Measurements from ENCODE around the gene SPOCK2. TPM values are rescaled to one million over a fixed set of nuclear protein-coding genes. Genes with fewer than 3 reads are reported as not detected.
A peak's percentile ranks its signal among the peaks of the same experiment; 100 is the strongest.

SPOCK2 gene
- total and polyA plus RNA-seq, 5 experiments from 2014 or later: 177 to 578 (median 292) TPM

DNA sequence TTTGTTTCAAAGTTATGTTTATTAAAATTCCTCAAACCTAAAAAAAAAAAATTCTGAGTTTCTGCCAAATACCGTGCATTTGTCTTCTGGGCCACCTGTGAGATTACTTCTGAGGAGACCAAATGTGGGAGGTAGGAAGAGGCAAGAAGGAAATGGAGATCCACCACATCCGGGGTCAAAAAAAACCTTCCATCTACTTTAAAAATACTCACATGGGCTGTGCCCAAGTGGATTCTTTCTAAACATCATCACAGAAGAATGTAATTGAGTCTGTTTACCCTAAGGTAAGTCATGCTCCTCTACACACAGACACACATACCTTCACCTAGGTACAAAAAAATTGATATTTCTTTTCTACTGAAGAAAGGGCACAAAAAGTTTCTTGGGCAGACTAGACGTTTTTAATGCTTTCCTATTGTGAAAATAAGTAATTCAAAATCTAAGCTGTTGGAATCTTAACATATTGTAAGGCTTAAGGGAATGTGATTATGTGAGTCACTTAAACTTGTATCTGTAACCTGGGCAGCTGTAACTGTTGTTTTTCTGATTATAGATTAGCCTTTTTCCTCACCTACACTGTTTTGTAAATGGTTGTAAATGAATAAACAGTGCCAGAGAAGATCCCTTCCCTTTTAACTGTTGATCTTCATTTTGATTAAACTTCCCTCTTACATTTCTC lies 19.1 kb upstream of the SPOCK2 start:
- POLR2A ChIA-PET: interaction anchor here (0.6 to 9.5 kb wide), 16 partner anchors 8 to 214 kb away, joined by 3 to 208 read pairs (median 6); partner anchors contain the start of gene SPOCK2
- DNase-seq (peak in 6 of 10 donors; percentile 37 to 76 (median 68)), ATAC-seq (peak; percentile 66 to 90)
- no peaks in the 10 kb centered on the region for H3K9me3 Mint-ChIP-seq
- no peaks in the 10 kb centered on the region for H3K27me3 Mint-ChIP-seq
- H3K4me3 Mint-ChIP-seq: peak overlapping the region; percentile 60 to 87 (median 75)
- peak overlapping the region; percentile 81 to 95 (median 90) for H3K27ac Mint-ChIP-seq
- H3K36me3 Mint-ChIP-seq: peaks cover 0 to 7% (median 3%) of the 10 kb centered on the region in 3 donors
- peaks cover 51 to 91% (median 88%) of the 10 kb centered on the region in 4 donors for H3K4me1 Mint-ChIP-seq

DNA sequence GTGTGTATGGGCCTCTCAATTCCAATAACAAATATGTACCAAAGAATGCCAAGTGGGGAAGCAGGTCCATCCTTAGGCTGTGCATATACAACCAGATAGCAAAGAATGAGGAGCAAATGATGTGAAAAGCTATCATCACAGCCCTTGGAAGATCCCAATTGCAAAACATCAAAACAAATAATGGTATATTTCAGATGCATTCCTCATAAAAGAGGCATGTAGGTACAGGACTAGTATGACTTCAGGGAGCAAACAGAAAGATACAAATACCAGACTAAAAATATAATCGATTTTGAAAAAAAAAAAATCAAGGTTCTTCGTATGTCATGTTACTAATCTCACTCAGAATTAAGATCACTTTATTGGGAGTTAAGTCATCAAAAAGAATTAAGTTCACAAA lies 18.5 kb upstream of the SPOCK2 start:
- H3K4me3 Mint-ChIP-seq: peak overlapping the region; percentile 36 to 87 (median 75)
- peaks cover 51 to 93% (median 89%) of the 10 kb centered on the region in 4 donors for H3K4me1 Mint-ChIP-seq
- H3K36me3 Mint-ChIP-seq: peaks cover under 1 to 7% (median 2%) of the 10 kb centered on the region in 3 donors
- no peaks in the 10 kb centered on the region for H3K27me3 Mint-ChIP-seq
- peak overlapping the region; percentile 81 to 95 (median 90) for H3K27ac Mint-ChIP-seq
- DNase-seq (no peak), ATAC-seq (peak in 1 of 2 donors; percentile 1)
- no peaks in the 10 kb centered on the region for H3K9me3 Mint-ChIP-seq
- POLR2A ChIA-PET: interaction anchor here (0.7 to 9.5 kb wide), 12 partner anchors 9 to 214 kb away, joined by 3 to 208 read pairs (median 4); partner anchors contain the start of gene SPOCK2

DNA sequence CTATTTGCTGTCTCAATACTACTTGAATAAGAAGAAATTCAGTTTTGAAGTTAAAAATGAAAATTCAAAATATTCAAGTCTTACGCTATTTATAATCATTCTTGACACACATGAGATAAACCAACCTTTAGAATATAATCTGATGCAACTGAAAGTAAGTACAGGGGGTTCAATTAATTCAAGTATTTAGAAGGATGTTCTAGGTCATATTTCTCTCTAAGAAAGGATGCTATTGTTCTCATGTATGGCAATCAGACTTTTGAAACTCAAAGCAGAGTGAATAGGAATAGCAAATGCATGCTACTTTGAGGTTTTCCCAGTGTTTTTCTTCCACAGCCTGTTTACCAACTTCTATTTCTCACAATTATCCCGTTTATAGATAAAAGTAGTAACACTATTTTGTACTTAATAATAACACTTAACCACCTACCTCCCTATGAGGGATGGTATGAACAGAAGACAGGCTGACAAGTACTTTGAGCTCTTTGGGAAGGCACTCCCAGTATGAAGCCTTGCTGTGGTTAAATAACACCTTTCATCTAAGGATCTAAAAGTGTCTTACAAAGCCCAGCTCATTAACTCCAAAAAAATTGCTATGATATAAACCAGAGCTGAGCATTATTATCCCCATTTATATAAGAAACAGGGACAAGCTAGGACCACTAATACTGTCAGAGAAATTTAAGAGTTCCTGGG lies 18.0 kb upstream of the SPOCK2 start:
- POLR2A ChIA-PET: interaction anchor here (0.7 to 9.5 kb wide), 10 partner anchors 10 to 140 kb away, joined by 3 to 208 read pairs (median 4); partner anchors contain the start of gene SPOCK2
- DNase-seq: no peak
- ATAC-seq: peak in 1 of 2 donors; percentile 16
- peaks cover 5 to 12% (median 6%) of the 10 kb centered on the region in 3 donors for H3K36me3 Mint-ChIP-seq
- H3K27me3 Mint-ChIP-seq: no peaks in the 10 kb centered on the region
- no peaks in the 10 kb centered on the region for H3K9me3 Mint-ChIP-seq
- H3K4me3 Mint-ChIP-seq: peak overlapping the region; percentile 36 to 87 (median 75)
- H3K4me1 Mint-ChIP-seq: peaks cover 57 to 98% (median 94%) of the 10 kb centered on the region in 4 donors
- H3K27ac Mint-ChIP-seq: peak overlapping the region; percentile 81 to 95 (median 90)

DNA sequence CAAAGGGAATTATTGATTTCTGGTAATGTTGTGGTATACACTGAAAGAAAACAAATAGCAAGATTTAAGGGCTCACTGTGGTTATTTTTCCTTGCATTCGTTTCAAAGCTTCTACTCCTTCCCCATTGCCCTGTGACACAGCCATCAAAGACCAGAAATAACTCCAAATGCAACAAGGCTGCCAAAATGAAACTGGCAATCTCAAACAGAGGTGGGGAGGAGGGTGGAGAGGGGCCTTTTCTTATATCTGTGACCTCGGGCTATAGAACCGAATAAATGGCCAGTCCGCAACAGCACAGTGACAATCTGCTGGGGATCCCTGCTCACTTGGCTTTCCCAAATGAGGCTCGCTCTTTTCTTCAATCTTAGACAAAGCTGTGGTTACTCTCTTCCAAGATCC lies 17.4 kb upstream of the SPOCK2 start:
- DNase-seq (no peak), ATAC-seq (no peak)
- Mint-ChIP-seq H3K4me3 (peak overlapping the region in 9 of 10 donors; percentile 11 to 87 (median 54)), H3K4me1 (peaks cover 61 to 98% (median 93%) of the 10 kb centered on the region in 4 donors), H3K36me3 (peaks cover 6 to 18% (median 11%) of the 10 kb centered on the region in 3 donors), H3K27ac (peak overlapping the region; percentile 77 to 95 (median 89)), H3K27me3 (no peaks in the 10 kb centered on the region), H3K9me3 (no peaks in the 10 kb centered on the region)
- POLR2A ChIA-PET: interaction anchor here (1.1 to 9.5 kb wide), 4 partner anchors 11 to 141 kb away, joined by 4 to 208 read pairs (median 6); partner anchors contain the start of gene SPOCK2

GRCh38 chr10:72105098-72105475 lies 16.7 kb upstream of the SPOCK2 start:
- peak overlapping the region in 6 of 10 donors; percentile 11 to 73 (median 49) for H3K4me3 Mint-ChIP-seq
- H3K4me1 Mint-ChIP-seq: peaks cover 57 to 94% (median 89%) of the 10 kb centered on the region in 4 donors

DNA sequence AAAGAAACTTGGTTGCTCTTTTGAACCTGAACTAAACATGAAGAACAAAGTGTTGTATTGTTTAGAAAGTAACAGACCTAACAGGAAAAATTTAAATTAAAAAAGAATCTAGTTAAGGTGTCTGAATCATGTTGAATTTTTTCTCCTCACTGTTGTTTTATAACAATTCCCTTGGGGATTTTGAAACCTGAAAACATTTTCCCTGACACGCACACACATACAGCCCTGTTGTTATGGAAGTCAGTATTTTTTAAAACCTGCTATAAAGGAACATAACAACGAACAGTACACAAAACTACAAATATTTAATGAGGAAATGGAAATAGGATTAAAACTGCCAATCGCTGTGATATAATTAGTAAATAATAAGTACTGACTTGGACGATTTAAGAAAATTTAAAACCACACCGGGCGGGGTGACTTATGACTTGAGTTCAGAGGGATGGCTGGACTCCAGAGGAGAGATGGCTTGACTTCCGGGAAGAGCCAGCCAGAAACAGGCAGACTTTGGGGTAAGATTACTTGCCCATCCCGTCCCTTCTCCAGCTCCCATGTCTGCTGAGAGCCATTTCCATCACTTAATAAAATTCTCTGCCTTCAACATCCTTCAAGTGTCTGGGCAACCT lies 16.2 kb upstream of the SPOCK2 start:
- POLR2A ChIA-PET: interaction anchor here (0.8 to 9.5 kb wide), 4 partner anchors 11 to 26 kb away, joined by 3 to 208 read pairs (median 6); partner anchors contain the start of gene SPOCK2
- DNase-seq (no peak), ATAC-seq (no peak)
- Mint-ChIP-seq H3K4me1 (peaks cover 52 to 91% (median 84%) of the 10 kb centered on the region in 4 donors), H3K36me3 (peaks cover 6 to 28% (median 11%) of the 10 kb centered on the region in 3 donors), H3K27ac (peak overlapping the region; percentile 77 to 95 (median 89)), H3K9me3 (no peaks in the 10 kb centered on the region), H3K27me3 (no peaks in the 10 kb centered on the region), H3K4me3 (peak overlapping the region in 5 of 10 donors; percentile 50 to 73 (median 57))

More at GRCh38 chr10:72105098-72105475, 16.7 kb upstream of the SPOCK2 start:
- POLR2A ChIA-PET: interaction anchor here (2.2 to 9.5 kb wide), 2 partner anchors 17 to 26 kb away, joined by 7 to 208 read pairs; partner anchors contain the start of gene SPOCK2
- Mint-ChIP-seq H3K27me3 (no peaks in the 10 kb centered on the region), H3K36me3 (peaks cover 6 to 25% (median 11%) of the 10 kb centered on the region in 3 donors), H3K27ac (peak overlapping the region; percentile 77 to 95 (median 89)), H3K9me3 (no peaks in the 10 kb centered on the region)
- no peak for DNase-seq
- ATAC-seq: no peak

GRCh38 chr10:72099600-72099921 lies 11.2 kb upstream of the SPOCK2 start:
- POLR2A ChIA-PET: interaction anchor here (0.6 to 1.8 kb wide), 4 partner anchors 9 to 116 kb away, joined by 3 to 13 read pairs (median 4); partner anchors contain the start of genes ANAPC16, ASCC1 and SPOCK2
- Mint-ChIP-seq H3K36me3 (peaks cover 6 to 62% (median 25%) of the 10 kb centered on the region in 3 donors), H3K4me1 (peaks cover 33 to 68% (median 54%) of the 10 kb centered on the region in 4 donors), H3K27ac (peak overlapping the region in 2 of 10 donors; percentile 38 to 59), H3K9me3 (no peaks in the 10 kb centered on the region), H3K27me3 (no peaks in the 10 kb centered on the region), H3K4me3 (no peak overlapping the region)
- ATAC-seq (no peak), DNase-seq (no peak)

DNA sequence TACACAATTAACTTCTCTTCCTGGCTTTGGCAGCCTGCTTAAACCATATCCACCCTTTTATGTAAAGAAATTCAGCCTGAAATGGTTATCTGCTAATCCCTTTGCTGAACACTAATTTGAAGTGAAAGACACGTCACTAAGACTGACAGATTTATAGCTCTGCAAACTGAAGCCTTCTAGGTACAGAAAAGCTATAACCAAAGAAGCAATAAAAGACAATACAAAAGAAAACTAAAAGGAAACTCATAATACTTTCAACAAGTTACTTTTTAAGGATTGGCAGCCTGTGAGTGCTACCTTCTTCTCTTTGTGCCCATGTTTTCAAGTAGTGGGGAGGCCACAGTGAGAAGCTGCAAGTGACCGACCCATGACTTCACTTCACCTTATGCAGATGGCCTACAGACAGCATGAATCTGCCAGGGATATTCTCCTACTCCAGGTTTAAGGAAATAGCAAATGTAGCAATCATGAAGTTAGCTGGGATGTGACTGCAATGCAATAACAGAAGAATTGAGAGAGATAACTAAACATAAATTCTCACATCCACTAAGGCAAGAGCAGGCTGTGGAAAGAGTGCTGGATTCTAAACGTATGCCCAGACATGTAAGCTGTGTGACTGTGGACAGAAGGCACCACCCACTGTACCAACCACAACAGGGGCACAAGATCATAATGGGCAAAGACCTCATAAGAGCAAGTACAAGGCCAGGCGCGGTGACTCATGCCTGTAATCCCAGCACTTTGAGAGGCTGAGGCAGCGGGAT lies 10.7 kb upstream of the SPOCK2 start:
- peaks cover 6 to 63% (median 25%) of the 10 kb centered on the region in 3 donors for H3K36me3 Mint-ChIP-seq
- H3K4me1 Mint-ChIP-seq: peaks cover 31 to 64% (median 51%) of the 10 kb centered on the region in 4 donors
- no peak overlapping the region for H3K4me3 Mint-ChIP-seq
- DNase-seq (no peak), ATAC-seq (no peak)
- H3K9me3 Mint-ChIP-seq: no peaks in the 10 kb centered on the region
- H3K27ac Mint-ChIP-seq: peak overlapping the region in 3 of 10 donors; percentile 11 to 59 (median 38)
- POLR2A ChIA-PET: interaction anchor here (1.5 to 1.8 kb wide), 3 partner anchors 10 to 117 kb away, joined by 4 to 13 read pairs (median 5); partner anchors contain the start of genes ANAPC16, ASCC1 and SPOCK2
- H3K27me3 Mint-ChIP-seq: no peaks in the 10 kb centered on the region

GRCh38 chr10:72098301-72098835 lies 10.0 kb upstream of the SPOCK2 start:
- Mint-ChIP-seq H3K27me3 (no peaks in the 10 kb centered on the region), H3K9me3 (no peaks in the 10 kb centered on the region), H3K36me3 (peaks cover 6 to 60% (median 25%) of the 10 kb centered on the region in 3 donors), H3K4me1 (peaks cover 25 to 57% (median 44%) of the 10 kb centered on the region in 4 donors), H3K27ac (peak overlapping the region in 1 of 10 donors; percentile 59), H3K4me3 (no peak overlapping the region)
- POLR2A ChIA-PET: interaction anchor here (1.7 to 1.8 kb wide), 2 partner anchors 10 kb away, joined by 5 to 13 read pairs; partner anchors contain the start of gene SPOCK2
- DNase-seq: no peak
- no peak for ATAC-seq

DNA sequence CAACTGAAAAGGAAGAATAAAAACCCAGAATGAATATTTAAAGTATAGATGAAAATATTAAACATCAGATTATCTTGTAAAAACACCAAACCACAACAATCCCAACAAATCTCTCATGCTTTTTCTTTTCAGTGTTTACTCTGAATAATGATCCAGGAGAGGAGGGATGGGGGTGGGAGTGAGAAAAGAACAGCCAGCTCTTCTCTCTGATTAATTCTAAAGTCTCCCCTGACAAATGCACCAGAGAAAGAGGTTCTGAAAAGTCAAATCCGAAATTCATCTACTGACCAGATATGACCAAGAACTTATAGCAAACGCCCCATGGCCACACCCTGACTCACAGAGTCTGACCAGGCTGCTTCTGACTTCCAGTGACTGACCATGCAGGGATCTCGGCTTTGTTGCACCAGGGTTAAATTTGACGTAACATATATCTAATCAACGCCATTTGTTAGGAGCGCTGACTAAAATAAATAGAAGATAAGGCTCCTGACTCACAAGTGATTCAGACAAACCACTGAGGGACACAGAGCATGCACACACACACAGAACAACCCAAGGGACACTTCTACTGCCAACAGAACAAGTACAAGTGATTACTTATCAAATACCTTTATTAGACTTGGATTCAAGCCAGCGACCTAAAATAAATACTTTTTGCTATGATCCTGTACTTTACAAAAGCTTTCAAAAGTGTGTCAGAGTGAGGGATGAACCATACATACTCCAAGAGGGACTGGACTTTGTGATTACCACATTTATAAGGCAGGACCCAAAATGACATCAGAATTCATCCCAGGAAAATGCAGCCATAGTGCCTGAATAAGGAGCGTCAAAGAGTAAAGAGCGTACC lies 9.3 kb upstream of the SPOCK2 start:
- POLR2A ChIA-PET: interaction anchor here (1.3 kb wide), 1 partner anchor 15 kb away, joined by 4 read pairs; no protein-coding TSS in a partner anchor
- ATAC-seq (no peak), DNase-seq (no peak)
- H3K27ac Mint-ChIP-seq: no peak overlapping the region
- H3K36me3 Mint-ChIP-seq: peaks cover 6 to 61% (median 25%) of the 10 kb centered on the region in 3 donors
- H3K4me1 Mint-ChIP-seq: peaks cover 23 to 52% (median 40%) of the 10 kb centered on the region in 4 donors
- no peak overlapping the region for H3K4me3 Mint-ChIP-seq
- no peaks in the 10 kb centered on the region for H3K9me3 Mint-ChIP-seq
- no peaks in the 10 kb centered on the region for H3K27me3 Mint-ChIP-seq

Data from naive thymus-derived CD8-positive, alpha-beta T cell (primary cell).